ENCODE measurements around the gene SPATA16. TPM values are rescaled to one million over a fixed set of nuclear protein-coding genes. Genes with fewer than 3 reads are reported as not detected.

The SPATA16 gene
- total RNA-seq, 2 donors from 2014 or later: not detected

- Histone ChIP-seq H3K4me1 (no peaks in the 10 kb centered on the region), H3K27me3 (no peaks in the 10 kb centered on the region), H3K36me3 (no peaks in the 10 kb centered on the region), H3K9me3 (no peaks in the 10 kb centered on the region), H3K4me3 (no peak overlapping the region), H3K27ac (no peak overlapping the region)
- no peak for DNase-seq (ENCODE audit: low spot score)
- TF ChIP-seq, protein P1, sequence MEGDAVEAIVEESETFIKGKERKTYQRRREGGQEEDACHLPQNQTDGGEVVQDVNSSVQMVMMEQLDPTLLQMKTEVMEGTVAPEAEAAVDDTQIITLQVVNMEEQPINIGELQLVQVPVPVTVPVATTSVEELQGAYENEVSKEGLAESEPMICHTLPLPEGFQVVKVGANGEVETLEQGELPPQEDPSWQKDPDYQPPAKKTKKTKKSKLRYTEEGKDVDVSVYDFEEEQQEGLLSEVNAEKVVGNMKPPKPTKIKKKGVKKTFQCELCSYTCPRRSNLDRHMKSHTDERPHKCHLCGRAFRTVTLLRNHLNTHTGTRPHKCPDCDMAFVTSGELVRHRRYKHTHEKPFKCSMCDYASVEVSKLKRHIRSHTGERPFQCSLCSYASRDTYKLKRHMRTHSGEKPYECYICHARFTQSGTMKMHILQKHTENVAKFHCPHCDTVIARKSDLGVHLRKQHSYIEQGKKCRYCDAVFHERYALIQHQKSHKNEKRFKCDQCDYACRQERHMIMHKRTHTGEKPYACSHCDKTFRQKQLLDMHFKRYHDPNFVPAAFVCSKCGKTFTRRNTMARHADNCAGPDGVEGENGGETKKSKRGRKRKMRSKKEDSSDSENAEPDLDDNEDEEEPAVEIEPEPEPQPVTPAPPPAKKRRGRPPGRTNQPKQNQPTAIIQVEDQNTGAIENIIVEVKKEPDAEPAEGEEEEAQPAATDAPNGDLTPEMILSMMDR (IDR thresholded peaks at IDR 0.05): no peak
These were observed 235.6 kb downstream of the SPATA16 start for GRCh38 chr3:172905451-172905850.

GRCh38 chr3:172904711-172905373 is 236.2 kb downstream of the SPATA16 start:
- peaks cover 0 to 4% of the 10 kb centered on the region in 2 donors for H3K9me3 ChIP-seq
- H3K4me3 ChIP-seq: no peak overlapping the region
- H3K27me3 ChIP-seq: no peaks in the 10 kb centered on the region
- H3K36me3 ChIP-seq: no peaks in the 10 kb centered on the region
- no peak overlapping the region for H3K27ac ChIP-seq
- TF ChIP-seq, protein P1 (IDR thresholded peaks at IDR 0.05): no peak
- no peak for DNase-seq (ENCODE audit: low spot score)
- no peaks in the 10 kb centered on the region for H3K4me1 ChIP-seq

DNA sequence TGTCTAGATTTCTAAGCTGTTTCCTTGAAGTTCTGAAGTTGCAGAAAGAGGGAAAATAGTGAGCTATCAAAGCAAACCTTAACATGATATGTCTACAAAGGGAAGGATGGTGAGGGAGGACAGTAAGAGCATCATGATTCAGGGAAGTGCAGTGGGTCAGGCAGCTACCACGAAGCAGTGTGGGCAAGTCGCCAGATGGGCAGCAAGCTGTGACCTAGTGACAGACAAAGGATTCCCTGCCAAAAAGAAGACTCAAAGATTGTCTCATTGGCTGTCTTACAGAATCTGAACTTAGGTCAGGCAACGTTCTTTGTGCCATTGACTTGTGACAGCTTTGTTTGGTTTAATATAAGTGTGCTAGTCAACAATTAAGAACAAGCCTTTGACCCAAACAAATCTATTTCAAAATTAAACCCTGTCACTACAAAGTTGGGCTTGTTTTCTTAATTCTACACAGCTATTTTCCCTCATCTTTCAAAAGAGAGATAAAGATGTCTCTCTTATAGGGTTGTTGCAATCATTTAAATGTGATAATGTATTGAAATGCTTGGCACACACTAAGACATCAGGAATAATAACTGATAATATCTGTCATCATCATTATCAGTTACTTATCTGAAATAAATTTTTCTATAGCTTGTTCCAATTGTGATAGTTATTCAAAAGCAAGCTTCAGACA is 237.3 kb downstream of the SPATA16 start:
- no peaks in the 10 kb centered on the region for H3K4me1 ChIP-seq
- no peaks in the 10 kb centered on the region for H3K27me3 ChIP-seq
- TF ChIP-seq, protein P1 (IDR thresholded peaks at IDR 0.05): no peak
- H3K9me3 ChIP-seq: peaks cover 0 to 7% of the 10 kb centered on the region in 2 donors
- no peak overlapping the region for H3K4me3 ChIP-seq
- no peak overlapping the region for H3K27ac ChIP-seq
- no peaks in the 10 kb centered on the region for H3K36me3 ChIP-seq
- no peak for DNase-seq (ENCODE audit: low spot score)

- H3K9me3 ChIP-seq: peaks cover 0 to 8% of the 10 kb centered on the region in 2 donors
- H3K27me3 ChIP-seq: no peaks in the 10 kb centered on the region
- H3K4me1 ChIP-seq: no peaks in the 10 kb centered on the region
These were observed 248.9 kb downstream of the SPATA16 start for GRCh38 chr3:172892158-172892557.

DNA sequence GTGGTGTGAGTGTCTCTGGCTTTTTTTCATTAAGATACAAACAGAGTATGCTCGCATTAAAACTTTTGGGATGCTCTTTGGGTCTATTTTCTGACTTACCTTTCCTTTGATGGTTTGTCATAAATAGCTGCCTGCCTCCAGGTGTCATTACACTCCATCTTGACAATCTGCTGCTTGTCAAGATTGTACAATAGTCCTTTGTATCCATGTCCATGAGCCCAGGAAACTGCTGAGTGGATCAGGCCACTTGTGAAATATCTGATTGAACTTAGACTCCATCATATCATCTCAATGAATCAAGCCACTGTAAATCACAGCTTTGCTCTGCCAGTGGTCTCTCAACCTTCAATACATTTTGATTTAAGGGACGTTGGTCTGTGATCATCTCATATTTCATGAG is 255.3 kb downstream of the SPATA16 start:
- TF ChIP-seq, protein P1 (IDR thresholded peaks at IDR 0.05): no peak
- no peaks in the 10 kb centered on the region for H3K36me3 ChIP-seq

More at GRCh38 chr3:172892158-172892557, 248.9 kb downstream of the SPATA16 start:
- Histone ChIP-seq H3K27ac (no peak overlapping the region), H3K4me3 (no peak overlapping the region), H3K36me3 (no peaks in the 10 kb centered on the region)
- TF ChIP-seq, protein P1 (IDR thresholded peaks at IDR 0.05): no peak
- DNase-seq (ENCODE audit: low spot score): no peak

More for the DNA sequence above, 255.3 kb downstream of the SPATA16 start:
- Histone ChIP-seq H3K27ac (no peak overlapping the region), H3K4me3 (no peak overlapping the region), H3K27me3 (no peaks in the 10 kb centered on the region), H3K4me1 (no peaks in the 10 kb centered on the region), H3K9me3 (peaks cover 0 to 8% of the 10 kb centered on the region in 2 donors)
- no peak for DNase-seq (ENCODE audit: low spot score)

Data from right atrium auricular region (tissue), 2 donors.